Neuronal stem cell (in vitro differentiated cells): ENCODE results near the gene CTPS1.
A peak's percentile ranks its signal among the peaks of the same experiment; 100 is the strongest.

Experiments
- DNase-seq: peaks from one replicate; pipeline ENCODE4 v3.0.0-alpha.2; 2013; ENCODE audit warnings: low spot score
- H2AFZ ChIP-seq: one replicate; pipeline ENCODE4 v1.6.1; 2013; ENCODE audit warnings: mild to moderate bottlenecking, low read length, inconsistent platforms
- H2AK5ac ChIP-seq: 2 replicates; pipeline ENCODE4 v1.6.1; 2013; ENCODE audit warnings: low read depth, mild to moderate bottlenecking, inconsistent platforms, low read length, moderate library complexity, mixed read lengths
- H2BK120ac ChIP-seq: 2 replicates; pipeline ENCODE4 v1.6.1; 2013; ENCODE audit warnings: low read depth, mild to moderate bottlenecking, inconsistent platforms, low read length, moderate library complexity, mixed read lengths
- H2BK12ac ChIP-seq: one replicate; pipeline ENCODE4 v1.6.1; 2013; ENCODE audit warnings: low read length, inconsistent platforms
- H2BK15ac ChIP-seq: 2 replicates; pipeline ENCODE4 v1.6.1; 2013; ENCODE audit warnings: mild to moderate bottlenecking, low read length, inconsistent platforms, mixed read lengths
- H2BK5ac ChIP-seq: one replicate; pipeline ENCODE4 v1.6.1; 2013; ENCODE audit warnings: inconsistent platforms, mild to moderate bottlenecking, low read length, moderate library complexity
- H3K14ac ChIP-seq: one replicate; pipeline ENCODE4 v1.6.1; 2013; ENCODE audit warnings: low read length, inconsistent platforms
- H3K18ac ChIP-seq: 2 replicates; pipeline ENCODE4 v1.6.1; 2013; ENCODE audit warnings: low read length, inconsistent platforms
- H3K23ac ChIP-seq: 2 replicates; pipeline ENCODE4 v1.6.1; 2013; ENCODE audit warnings: low read depth, mild to moderate bottlenecking, mixed read lengths, low read length, inconsistent platforms; ENCODE audit not compliant: poor library complexity
- H3K27ac ChIP-seq: replicated peaks from 3 replicates; pipeline ENCODE4 v1.5.1; 2013; ENCODE audit warnings: low read length, inconsistent platforms
- H3K27me3 ChIP-seq, 3 experiments: 2 replicates each; pipeline ENCODE4 v1.6.1; 2013; ENCODE audit warnings: low read length in 3 of 3, mild to moderate bottlenecking in 2 of 3, inconsistent platforms in 1 of 3, low read depth in 1 of 3, mixed read lengths in 1 of 3, moderate library complexity in 1 of 3; ENCODE audit not compliant: control insufficient read depth in 3 of 3, insufficient read depth in 3 of 3
- H3K36me3 ChIP-seq, 2 donors: replicated peaks in 1 of 2; 2 replicates each; pipeline ENCODE4 v1.6.1; 2013; ENCODE audit warnings: low read length in 2 of 2; ENCODE audit not compliant: control insufficient read depth in 2 of 2, insufficient read depth in 2 of 2
- H3K4ac ChIP-seq: 2 replicates; pipeline ENCODE4 v1.6.1; 2013; ENCODE audit warnings: inconsistent platforms, mild to moderate bottlenecking, low read length, moderate library complexity
- H3K4me1 ChIP-seq, 2 donors: 1 replicate in 1 of 2; 2 replicates in 1 of 2; pipeline ENCODE4 v1.6.1; 2013; ENCODE audit warnings: low read length in 2 of 2, low read depth in 1 of 2; ENCODE audit not compliant: control insufficient read depth in 2 of 2, insufficient read depth in 1 of 2
- H3K4me2 ChIP-seq: one replicate; pipeline ENCODE4 v1.6.1; 2013; ENCODE audit warnings: mild to moderate bottlenecking, low read length, inconsistent platforms; ENCODE audit not compliant: insufficient read depth, poor library complexity, severe bottlenecking
- H3K4me3 ChIP-seq, 2 donors: 2 replicates each; pipeline ENCODE4 v1.5.1; 2013; ENCODE audit warnings: low read length in 2 of 2, mild to moderate bottlenecking in 2 of 2, inconsistent platforms in 1 of 2, moderate library complexity in 1 of 2
- H3K79me1 ChIP-seq: one replicate; pipeline ENCODE4 v1.6.1; 2013; ENCODE audit warnings: low read depth, mild to moderate bottlenecking, inconsistent platforms, low read length, moderate library complexity
- H3K9ac ChIP-seq: one replicate; pipeline ENCODE4 v1.6.1; 2013; ENCODE audit warnings: mild to moderate bottlenecking, low read depth, low read length, inconsistent platforms; ENCODE audit not compliant: poor library complexity
- H3K9me3 ChIP-seq, 2 donors: replicated peaks in 1 of 2; 2 replicates each; pipeline versions ENCODE3 to v1.6.1; 2013; ENCODE audit warnings: low read length in 2 of 2, mild to moderate bottlenecking in 2 of 2, inconsistent platforms in 1 of 2, low read depth in 1 of 2, mixed read lengths in 1 of 2, moderate library complexity in 1 of 2; ENCODE audit not compliant: control insufficient read depth in 2 of 2, insufficient read depth in 1 of 2
- H4K8ac ChIP-seq: one replicate; pipeline ENCODE4 v1.6.1; 2013; ENCODE audit warnings: low read depth, mild to moderate bottlenecking, inconsistent platforms, low read length, moderate library complexity
- H4K91ac ChIP-seq: one replicate; pipeline ENCODE4 v1.6.1; 2013; ENCODE audit warnings: low read length, low read depth, mild to moderate bottlenecking, inconsistent platforms; ENCODE audit not compliant: poor library complexity
- WGBS, 2 donors: extraction: QIAGEN DNeasy Blood & Tissue Kit; methylation state at CpG; one replicate each; pipeline ENCODE4 v1.1.7; 2013; ENCODE audit warnings: missing lambda C conversion rate in 2 of 2, mixed read lengths in 1 of 2; ENCODE audit not compliant: insufficient read length in 2 of 2, insufficient replicate concordance in 1 of 2; ENCODE audit errors: extremely low coverage in 2 of 2; 5-methylcytosine and 5-hydroxymethylcytosine counted together

CTPS1 gene

DNA sequence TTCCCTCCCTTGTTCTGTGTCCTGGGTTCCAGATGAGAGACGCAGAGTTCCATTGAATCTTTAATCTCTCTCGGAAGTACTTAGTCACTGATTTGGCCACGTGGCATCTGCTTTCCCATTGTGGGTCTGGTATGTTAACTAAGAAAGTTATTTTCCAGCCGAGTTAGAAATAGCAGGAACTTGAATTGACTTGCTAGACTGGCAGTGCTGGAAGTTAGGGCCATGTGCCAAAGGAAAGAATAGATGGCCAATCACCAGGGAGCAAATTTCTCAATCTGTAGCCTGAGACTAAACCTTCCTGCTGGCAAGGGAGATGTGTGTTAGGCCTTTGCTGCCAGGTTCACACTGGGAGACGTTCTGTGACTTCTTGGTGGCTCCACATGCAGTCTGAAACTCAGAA is 66.2 kb downstream of the CTPS1 start:
- Histone ChIP-seq H2BK120ac (no peak overlapping the region), H2AFZ (no peak overlapping the region), H2BK12ac (no peak overlapping the region), H2BK5ac (no peak overlapping the region), H3K9ac (no peak overlapping the region), H3K4ac (no peak overlapping the region), H2AK5ac (no peak overlapping the region), H3K9me3 (no peaks in the 10 kb centered on the region), H3K18ac (no peak overlapping the region), H3K27ac (no peak overlapping the region), H3K27me3 (no peaks in the 10 kb centered on the region), H2BK15ac (no peak overlapping the region), H3K4me3 (no peak overlapping the region), H3K4me2 (no peak overlapping the region), H4K91ac (no peak overlapping the region), H3K14ac (no peak overlapping the region), H3K79me1 (no peaks in the 10 kb centered on the region), H4K8ac (no peak overlapping the region), H3K23ac (no peak overlapping the region), H3K4me1 (peaks cover 0 to 2% of the 10 kb centered on the region in 2 donors), H3K36me3 (peaks cover 29 to 84% of the 10 kb centered on the region in 2 donors)
- DNase-seq, result no peak
- no CpG with 5 or more reads among the region's 5 CpGs for WGBS, 2 donors

DNA sequence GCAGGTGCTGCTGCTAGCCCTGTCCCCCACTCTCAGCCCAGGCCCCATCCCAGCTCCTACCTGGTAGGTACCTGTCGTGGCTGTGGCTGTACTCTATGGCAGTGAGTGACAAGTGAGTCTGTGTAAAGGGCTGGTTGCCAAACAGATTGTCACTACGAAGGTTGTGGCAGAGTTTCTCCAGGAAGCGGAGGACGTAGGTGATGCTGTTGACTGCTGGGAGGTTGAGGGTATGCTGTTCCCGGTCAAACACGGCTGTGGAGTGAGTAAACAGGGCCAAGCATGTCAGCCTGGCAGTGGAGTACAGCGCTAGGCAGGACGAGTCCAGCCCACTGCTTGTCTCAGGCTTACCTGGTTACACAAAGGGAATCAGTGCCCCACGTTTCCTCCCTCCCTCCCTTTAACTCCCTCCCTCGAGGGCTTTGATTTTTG is 66.9 kb downstream of the CTPS1 start:
- H3K27me3 ChIP-seq, result no peaks in the 10 kb centered on the region
- no peak for DNase-seq
- no peak overlapping the region for H3K18ac ChIP-seq
- no peak overlapping the region for H2BK15ac ChIP-seq
- no peak overlapping the region for H3K27ac ChIP-seq
- no peak overlapping the region for H3K14ac ChIP-seq
- H3K79me1 ChIP-seq, result no peaks in the 10 kb centered on the region
- H3K4me2 ChIP-seq, result no peak overlapping the region
- no peaks in the 10 kb centered on the region for H3K9me3 ChIP-seq
- H4K91ac ChIP-seq, result no peak overlapping the region
- peaks cover 0 to 2% of the 10 kb centered on the region in 2 donors for H3K4me1 ChIP-seq
- peak overlapping the region; percentile 87 for H3K23ac ChIP-seq
- peak overlapping the region; percentile 57 for H2BK5ac ChIP-seq
- peaks cover 29 to 84% of the 10 kb centered on the region in 2 donors for H3K36me3 ChIP-seq
- no peak overlapping the region for H2AFZ ChIP-seq
- no CpG with 5 or more reads among the region's 10 CpGs for WGBS, 2 donors
- H3K4me3 ChIP-seq, result no peak overlapping the region
- no peak overlapping the region for H2BK12ac ChIP-seq
- no peak overlapping the region for H2BK120ac ChIP-seq
- no peak overlapping the region for H2AK5ac ChIP-seq
- H3K9ac ChIP-seq, result peak overlapping the region; percentile 51
- H3K4ac ChIP-seq, result no peak overlapping the region
- no peak overlapping the region for H4K8ac ChIP-seq

DNA sequence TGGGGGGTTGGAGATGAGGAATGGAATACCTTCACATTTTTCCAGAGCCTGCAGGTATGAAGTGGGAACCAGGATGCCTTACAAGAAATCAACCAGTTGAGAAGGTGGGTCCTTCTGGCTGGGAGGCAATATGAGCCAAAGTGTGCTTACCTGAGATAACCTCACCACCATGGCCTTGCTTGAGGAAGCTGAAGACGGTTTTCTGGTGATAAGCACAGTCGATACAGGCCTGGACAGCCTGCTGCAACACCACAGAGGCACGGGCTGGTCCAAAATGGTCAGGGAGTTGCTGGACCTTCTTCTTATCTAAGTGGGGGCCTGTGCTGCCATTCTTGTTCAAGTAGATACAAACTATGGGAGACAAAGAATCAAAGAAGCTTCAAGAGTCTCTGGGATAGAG is 69.0 kb downstream of the CTPS1 start:
- Histone ChIP-seq H2AK5ac (no peak overlapping the region), H3K4ac (no peak overlapping the region), H2BK120ac (no peak overlapping the region), H3K4me2 (no peak overlapping the region), H3K14ac (no peak overlapping the region), H2BK5ac (no peak overlapping the region), H3K4me1 (peaks cover 0 to 6% of the 10 kb centered on the region in 2 donors), H3K79me1 (no peaks in the 10 kb centered on the region), H3K9ac (no peak overlapping the region), H3K36me3 (peaks cover 31 to 79% of the 10 kb centered on the region in 2 donors), H2AFZ (no peak overlapping the region), H3K4me3 (no peak overlapping the region), H2BK12ac (no peak overlapping the region), H3K18ac (no peak overlapping the region), H4K91ac (no peak overlapping the region), H3K27me3 (no peaks in the 10 kb centered on the region), H3K23ac (no peak overlapping the region), H3K27ac (no peak overlapping the region), H4K8ac (no peak overlapping the region), H3K9me3 (no peaks in the 10 kb centered on the region), H2BK15ac (no peak overlapping the region)
- no peak for DNase-seq
- WGBS, 2 donors, result no CpG with 5 or more reads among the region's 3 CpGs

DNA sequence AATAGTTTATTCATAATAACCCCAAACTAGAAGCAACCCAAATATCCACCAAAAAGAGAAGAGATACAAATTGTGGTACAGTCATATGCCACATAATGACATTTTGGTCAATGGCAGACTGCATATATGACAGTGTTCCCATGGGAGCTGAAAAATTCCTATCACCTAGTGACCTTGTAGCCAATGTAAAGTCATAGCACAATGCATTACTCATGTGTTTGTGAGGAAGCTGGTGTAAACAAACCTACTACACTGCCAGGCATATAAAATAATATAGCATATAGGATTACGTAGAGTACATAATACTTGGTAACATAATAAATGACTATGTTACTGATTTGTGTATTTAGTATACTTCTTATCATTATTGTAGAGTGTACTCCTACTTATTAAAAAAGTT is 71.5 kb downstream of the CTPS1 start:
- H3K23ac ChIP-seq, result no peak overlapping the region
- no peak overlapping the region for H4K91ac ChIP-seq
- no peak for DNase-seq
- H3K4me2 ChIP-seq, result no peak overlapping the region
- no peaks in the 10 kb centered on the region for H3K9me3 ChIP-seq
- WGBS, 2 donors, result no CpG with 5 or more reads among the region's 1 CpG
- no peaks in the 10 kb centered on the region for H3K27me3 ChIP-seq
- H2AK5ac ChIP-seq, result no peak overlapping the region
- H3K4me1 ChIP-seq, result peaks cover 0 to 5% of the 10 kb centered on the region in 2 donors
- H3K14ac ChIP-seq, result no peak overlapping the region
- no peak overlapping the region for H3K4ac ChIP-seq
- no peak overlapping the region for H2AFZ ChIP-seq
- H3K18ac ChIP-seq, result no peak overlapping the region
- no peak overlapping the region for H2BK15ac ChIP-seq
- H3K4me3 ChIP-seq, result no peak overlapping the region
- H3K79me1 ChIP-seq, result no peaks in the 10 kb centered on the region
- H2BK120ac ChIP-seq, result no peak overlapping the region
- H3K9ac ChIP-seq, result no peak overlapping the region
- no peak overlapping the region for H2BK12ac ChIP-seq
- no peak overlapping the region for H3K27ac ChIP-seq
- H4K8ac ChIP-seq, result no peak overlapping the region
- peaks cover 24 to 72% of the 10 kb centered on the region in 2 donors for H3K36me3 ChIP-seq
- no peak overlapping the region for H2BK5ac ChIP-seq
